GM12872 (cell line): ENCODE measurements around the gene KCNQ1.

Source experiments
- CTCF ChIP-seq: IDR thresholded peaks from 3 replicates; pipeline ENCODE4 v1.5.1; 2011; ENCODE audit warnings: low read depth, mild to moderate bottlenecking, low read length, moderate library complexity; ENCODE audit not compliant: insufficient read depth

Gene KCNQ1

GRCh38 chr11:2588809-2589537 is 144.2 kb downstream of the KCNQ1 start:
- TF ChIP-seq CTCF, result no peak

GRCh38 chr11:2589538-2589934 is 144.7 kb downstream of the KCNQ1 start:
- no peak for TF ChIP-seq CTCF

GRCh38 chr11:2590131-2590964 is 145.5 kb downstream of the KCNQ1 start:
- TF ChIP-seq CTCF, result no peak

- TF ChIP-seq CTCF, result no peak
Observed at GRCh38 chr11:2590965-2591754, 146.4 kb downstream of the KCNQ1 start.

- no peak for TF ChIP-seq CTCF
Observed at GRCh38 chr11:2591805-2592204, 147.0 kb downstream of the KCNQ1 start.

GRCh38 chr11:2592559-2593392 is 148.0 kb downstream of the KCNQ1 start:
- TF ChIP-seq CTCF, result no peak
